Islet precursor cell (in vitro differentiated cells): ENCODE results near the gene AKR1B15.
"Not testable (repeated sequence)": the region's sequence is repeated elsewhere in the genome, so short reads cannot be mapped to it uniquely, and the experiment has no call there.

Experiments
- DNase-seq: peaks from one replicate; pipeline ENCODE4 v3.0.0-alpha.2; 2018

Gene AKR1B15

DNA sequence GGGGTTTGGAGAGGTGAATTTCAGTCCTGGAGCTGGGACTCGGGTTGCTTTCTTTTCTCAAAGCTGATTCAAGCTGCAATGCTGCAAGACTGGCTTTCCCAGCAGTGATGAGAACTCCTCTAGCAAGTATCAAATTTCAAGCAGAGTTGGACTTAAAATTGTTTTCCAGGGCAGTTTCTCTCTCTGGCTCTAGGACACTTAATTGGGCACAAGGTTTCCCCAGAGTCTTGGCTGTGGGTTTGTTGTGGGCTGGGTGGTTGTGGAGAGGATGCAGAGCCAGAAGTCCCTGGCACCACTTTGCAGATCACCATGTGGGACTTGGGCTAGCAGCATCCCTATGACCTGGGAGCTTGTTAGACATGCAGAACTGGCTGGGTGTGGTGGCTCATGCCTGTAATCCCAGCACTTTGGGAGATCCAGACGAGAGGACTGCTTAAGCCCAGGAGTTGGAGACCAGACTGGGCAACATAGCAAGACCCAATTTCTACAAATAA lies 16.8 kb downstream of the AKR1B15 start:
- no peak for DNase-seq

GRCh38 chr7:134567368-134567767 lies 18.5 kb downstream of the AKR1B15 start:
- DNase-seq = no peak

- DNase-seq = not testable (repeated sequence)
Observed at GRCh38 chr7:134569962-134570361, 21.1 kb downstream of the AKR1B15 start.

DNA sequence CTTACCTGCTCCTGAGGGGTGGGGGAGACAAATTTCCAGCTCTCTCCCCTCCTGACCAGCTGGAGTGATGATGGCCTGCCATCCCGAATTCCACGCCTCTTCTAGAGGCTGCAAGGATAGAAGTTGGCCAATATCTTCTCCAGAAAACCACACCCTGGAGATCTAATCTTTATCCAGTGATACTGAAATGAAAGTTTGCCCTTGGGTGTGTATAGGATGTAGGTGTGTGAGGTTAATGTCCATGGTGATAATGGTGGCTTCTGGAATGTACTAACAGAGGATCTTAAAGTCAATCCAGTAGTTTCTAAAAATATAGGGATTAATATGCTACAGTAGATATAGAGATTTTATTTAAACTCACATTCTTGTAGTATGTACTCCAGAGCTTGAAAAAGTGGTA lies 22.2 kb downstream of the AKR1B15 start:
- no peak for DNase-seq

DNA sequence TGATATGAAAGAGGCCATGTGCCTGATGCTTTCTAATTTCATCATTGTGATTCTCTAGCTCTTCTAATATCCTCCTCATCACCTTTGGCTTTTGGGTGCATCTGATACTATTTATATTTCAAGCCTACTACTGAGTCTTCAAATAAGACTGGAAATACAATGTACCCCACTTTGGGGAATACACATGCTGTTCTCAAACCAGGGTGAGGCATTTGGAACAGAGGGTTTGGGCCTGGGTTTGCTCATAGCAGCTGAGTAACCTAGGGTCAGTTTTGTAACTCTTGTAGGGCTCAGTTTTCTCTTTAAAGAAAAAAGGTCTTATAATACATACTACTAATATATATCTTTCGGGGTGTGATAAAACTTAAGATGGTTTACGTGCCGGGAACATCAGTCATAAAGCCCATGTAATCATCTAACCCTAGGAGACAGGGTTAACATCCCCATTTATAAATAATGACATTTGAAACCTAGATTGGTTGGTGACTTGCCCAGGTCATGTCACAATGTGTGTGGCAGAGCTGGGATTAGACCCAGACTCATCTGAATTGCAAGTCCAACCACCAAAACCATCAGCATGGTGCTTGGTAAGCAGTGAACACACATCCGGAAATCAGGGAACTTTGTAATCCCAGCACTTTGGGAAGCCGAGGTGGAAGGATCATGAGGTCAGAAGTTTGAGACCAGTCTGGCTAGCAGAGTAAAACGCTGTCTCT lies 23.0 kb downstream of the AKR1B15 start:
- DNase-seq = no peak

DNA sequence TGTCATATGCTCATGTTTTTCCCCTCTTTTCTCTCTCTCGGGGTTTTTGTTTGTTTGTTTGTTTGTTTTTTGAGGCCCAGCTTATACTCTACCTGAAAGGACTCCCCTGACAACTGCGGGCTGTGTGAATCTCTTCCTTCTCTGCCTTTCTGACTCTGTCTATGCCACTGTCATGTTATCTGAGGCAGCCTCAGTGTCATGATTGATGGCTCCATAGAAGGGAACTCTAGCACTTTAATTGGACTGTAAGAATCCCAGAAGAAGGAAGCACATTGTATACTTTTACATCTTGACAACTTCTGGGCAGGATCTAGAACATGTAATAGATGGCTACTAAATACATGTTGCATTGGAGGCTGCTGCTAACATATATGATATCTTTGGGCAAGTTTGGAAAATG lies 25.4 kb downstream of the AKR1B15 start:
- no peak for DNase-seq

DNA sequence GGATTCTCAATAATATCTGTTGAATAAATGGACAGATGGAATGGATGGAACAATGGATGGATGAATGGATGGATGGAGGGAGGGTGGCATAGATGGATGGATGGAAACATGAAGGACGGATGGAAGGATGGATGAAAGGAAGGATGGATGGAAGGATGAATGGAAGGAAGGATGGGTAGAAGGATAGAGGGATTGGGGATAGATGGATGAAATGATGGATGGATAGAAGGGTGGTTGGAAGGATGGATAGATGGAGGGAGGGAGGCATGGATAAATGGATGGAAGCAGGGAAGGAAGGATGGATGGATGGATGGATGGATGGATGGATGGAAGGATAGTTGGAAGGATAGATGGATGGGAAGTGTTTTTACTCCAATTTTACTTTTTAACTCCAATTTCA lies 35.4 kb downstream of the AKR1B15 start:
- DNase-seq = no peak

GRCh38 chr7:134585897-134586296 lies 37.0 kb downstream of the AKR1B15 start:
- DNase-seq = no peak

GRCh38 chr7:134587750-134588149 lies 38.8 kb downstream of the AKR1B15 start:
- no peak for DNase-seq

DNA sequence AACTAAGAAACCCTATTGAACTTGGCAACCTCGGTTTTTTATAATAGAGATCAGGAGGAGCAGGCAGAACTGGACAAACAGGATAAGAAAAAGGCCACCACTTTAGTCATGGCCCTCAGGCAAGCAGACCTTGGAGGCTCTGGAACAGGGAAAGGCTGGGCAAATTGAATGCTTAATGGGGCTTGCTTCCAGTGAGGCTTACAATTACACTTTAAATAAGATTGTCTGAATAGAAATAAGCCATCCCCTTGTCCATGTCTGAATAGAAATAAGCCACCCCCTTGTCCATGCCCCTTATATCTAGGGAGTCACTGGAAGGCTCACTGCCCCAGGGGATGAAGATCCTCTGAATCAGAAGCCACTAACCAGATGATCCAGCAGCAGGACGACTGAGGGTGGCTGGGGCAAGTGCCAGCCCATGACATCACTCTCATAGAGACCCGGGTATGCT lies 40.6 kb downstream of the AKR1B15 start:
- DNase-seq = peak; percentile 79

DNA sequence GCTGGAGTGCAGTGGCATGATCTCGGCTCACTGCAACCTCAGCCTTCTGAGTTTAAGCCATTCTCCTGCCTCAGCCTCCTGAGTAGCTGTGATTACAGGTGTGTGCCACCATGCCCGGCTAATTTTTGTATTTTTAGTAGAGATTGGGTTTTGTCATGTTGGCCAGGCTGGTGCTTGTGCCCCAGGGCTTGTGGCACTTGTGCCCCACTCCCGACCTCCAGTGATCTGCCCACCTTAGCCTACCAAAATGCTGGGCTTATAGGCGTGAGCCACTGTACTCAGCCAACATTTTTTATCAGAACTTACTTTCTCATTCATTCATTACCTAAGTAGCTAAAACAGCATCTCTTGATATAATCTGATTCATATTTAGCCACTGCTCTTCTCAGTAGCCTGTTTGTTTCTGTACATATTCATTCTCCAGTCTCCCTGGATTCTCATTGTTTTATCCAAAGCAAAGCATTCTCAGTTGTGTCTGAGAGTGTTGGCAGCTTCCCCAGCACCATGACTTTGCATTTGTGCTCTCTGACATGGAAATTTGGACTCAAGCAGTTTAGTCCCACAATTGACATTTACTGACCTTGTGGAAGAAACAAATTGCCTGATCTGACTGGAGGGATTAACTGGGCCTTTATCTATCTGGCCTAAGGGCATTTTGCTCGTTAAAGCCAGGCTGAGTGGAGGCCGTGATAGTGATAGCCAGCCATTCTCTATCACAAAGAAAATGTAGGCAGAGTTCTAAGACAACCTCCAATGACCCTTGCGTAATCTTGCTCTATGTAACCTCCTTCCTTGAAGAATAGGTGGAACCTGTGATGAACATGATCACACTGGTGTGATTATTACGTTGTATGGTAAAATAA lies 44.9 kb downstream of the AKR1B15 start:
- peak; percentile 71 for DNase-seq

DNA sequence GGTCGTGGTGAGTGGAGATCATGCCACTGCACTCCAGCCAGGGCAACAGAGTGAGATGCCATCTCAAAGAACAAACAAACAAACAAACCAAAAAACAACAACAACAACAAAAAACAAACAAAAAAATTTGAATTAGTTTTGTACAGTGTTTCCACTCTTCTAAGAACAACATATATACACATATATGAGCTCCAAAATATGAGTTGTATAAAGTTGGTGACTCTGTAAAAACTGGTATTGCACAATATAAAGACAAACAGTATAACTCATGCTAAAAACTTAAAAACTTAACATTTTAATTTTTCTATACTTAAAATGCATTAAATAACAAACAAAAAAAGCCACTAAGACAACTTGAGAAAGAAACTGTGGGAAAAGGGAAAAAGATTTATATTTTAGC lies 46.0 kb downstream of the AKR1B15 start:
- no peak for DNase-seq

DNA sequence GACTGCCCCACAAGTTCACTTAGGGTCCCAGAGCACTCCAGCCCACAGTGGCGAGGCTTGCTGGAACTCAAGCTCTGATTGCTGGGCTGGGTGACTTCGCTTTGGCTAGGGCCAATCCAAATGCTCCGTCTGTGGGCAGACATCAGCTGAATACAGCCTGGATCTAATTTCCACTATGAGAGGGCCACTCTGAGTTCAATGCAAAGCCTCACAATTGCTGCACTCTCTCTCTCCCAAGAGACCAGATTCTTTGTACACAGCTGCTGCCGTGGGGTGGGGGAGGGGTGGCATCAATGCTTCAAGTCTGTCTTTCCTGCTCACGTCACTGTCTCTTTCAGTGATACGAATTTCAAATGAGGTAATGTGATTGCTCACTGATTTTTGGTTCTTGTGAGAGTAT lies 50.5 kb downstream of the AKR1B15 start:
- DNase-seq = no peak

DNA sequence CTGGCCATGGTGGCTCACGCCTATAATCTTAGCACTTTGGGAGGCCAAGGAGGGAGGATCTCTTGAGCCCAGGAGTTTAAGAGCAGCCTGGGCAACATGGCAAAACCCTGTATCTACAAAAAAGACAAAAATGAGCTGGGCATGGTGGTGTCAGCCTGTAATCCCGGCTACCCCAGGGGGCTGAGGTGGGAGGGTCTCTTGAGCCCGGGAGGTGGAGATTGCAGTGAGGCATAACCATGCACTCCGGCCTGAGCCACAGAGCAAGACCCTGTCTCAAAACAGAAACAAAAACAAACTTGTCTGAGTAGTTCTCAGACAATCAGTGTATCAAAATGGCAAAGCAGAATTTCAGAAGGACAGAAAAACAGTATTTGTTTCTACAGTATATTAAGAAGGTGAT lies 52.5 kb downstream of the AKR1B15 start:
- no peak for DNase-seq

DNA sequence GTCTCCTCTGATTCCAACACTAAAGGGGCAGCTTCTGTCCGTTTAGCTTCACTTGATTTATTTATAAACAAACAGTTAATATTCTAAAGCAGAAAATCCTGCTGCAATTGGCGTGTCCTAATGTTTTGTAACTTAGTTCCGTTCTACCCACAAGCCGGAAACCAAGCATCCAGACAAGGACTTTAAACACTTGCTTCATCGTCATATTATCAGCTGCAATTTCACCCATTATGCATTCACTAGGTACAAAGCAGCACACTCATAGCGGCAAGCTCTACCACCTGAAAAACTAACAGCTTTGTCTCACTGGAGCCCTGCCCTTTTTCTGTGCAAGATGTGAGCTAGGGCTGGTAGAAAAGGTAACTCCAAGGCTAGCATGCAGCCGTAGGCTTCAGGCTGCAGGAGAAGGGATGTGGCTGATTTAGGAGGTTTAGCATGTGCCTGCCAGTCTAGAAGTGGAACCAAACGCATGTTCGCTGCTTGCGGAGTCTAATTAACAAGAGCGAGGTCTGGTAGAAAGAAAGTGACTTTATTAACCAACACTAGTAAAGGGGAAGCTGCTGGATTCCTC lies 54.1 kb downstream of the AKR1B15 start:
- peak; percentile 53 for DNase-seq

- DNase-seq = peak; percentile 66
Observed at GRCh38 chr7:134605978-134606923, 57.3 kb downstream of the AKR1B15 start.

DNA sequence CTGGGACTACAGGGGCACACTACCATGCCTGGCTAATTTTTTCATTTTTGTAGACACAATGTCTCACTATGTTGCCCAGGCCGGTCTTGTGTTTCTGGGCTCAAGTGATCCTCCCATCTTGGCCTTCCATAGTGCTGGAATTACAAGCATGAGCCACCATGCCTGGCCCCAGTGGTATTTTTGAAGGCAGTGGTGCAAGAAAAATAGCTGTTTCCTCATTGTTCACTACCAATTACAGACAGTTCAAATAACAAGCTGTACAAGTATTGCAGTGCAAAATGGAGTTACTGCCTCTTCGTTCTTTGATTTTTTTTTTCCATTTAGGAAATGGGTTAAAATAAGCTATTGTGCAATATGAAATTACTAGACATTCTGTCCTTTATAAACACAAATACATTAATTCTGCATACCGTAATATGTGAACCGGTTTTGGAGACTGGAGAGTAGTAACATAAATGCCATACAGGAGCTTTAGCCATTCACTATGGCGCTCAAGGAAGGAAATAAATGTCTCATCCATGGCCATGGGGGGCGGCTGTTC lies 62.8 kb downstream of the AKR1B15 start:
- DNase-seq = no peak

DNA sequence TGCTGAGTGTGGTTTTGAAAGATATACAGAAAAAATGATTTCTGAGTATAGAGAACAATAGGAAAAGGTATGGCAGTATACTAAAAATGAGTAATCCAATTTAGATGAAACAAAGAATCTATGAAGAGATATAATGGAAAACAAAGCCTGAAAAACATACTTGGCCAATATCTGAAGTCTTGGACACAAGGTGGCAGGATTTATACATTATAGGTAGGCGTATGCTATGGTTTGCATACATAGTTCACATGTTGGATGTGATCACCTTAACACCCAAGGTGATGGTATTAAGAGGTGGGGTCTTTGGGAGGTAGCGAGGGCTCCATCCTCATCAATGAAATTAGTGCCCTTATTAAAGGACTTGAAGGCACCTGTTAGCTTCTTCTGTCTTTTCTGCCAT lies 63.3 kb downstream of the AKR1B15 start:
- DNase-seq = no peak

- no peak for DNase-seq
Observed at GRCh38 chr7:134613623-134614347, 64.9 kb downstream of the AKR1B15 start.

- no peak for DNase-seq
Observed at GRCh38 chr7:134616611-134617010, 67.7 kb downstream of the AKR1B15 start.

DNA sequence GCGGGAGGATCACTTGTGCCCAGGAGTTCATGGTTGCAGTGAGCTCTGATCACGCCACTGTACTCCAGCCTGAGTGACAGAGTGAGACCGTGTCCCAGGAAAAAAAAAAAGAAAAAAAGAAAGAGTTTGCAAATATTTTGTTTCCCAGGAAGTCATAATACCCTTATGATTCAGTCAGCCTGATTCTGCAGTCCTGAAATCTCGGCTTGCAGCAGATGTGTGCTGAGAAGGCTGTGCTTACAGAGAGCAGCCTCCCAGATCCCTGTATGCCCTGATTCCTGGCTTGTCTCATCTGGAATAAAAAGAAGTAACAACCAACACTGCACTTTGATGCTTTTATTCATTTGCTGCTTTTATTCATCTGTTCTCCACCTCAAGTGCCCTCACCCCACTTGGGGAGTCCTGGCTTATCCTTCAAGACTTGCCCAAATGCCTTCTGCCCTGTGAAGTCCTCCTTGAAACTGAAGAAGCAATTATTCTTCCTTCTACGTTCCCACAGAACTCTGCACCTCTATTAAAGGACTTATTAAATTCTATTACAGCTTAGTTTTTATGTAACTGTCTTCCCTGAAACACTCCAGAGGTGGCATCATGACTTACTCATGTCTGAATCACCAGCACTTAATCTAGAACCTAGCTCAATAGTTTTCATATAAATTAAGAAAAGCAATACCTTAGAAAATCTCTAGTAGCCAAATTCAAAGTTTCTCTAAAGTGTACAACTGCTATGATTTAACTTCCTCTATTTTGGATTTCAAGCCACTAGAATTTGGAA lies 70.0 kb downstream of the AKR1B15 start:
- no peak for DNase-seq
